Placental pericyte (primary cell): ENCODE results near the gene ZNF207. TPM values are rescaled to one million over a fixed set of nuclear protein-coding genes. Genes with fewer than 3 reads are reported as not detected.

Experiments
- small RNA-seq: library from RNA; depleted of rRNA; stranded (forward); fragments of <200 nt; gene quantifications from one replicate; pipeline ENCODE3, GENCODE V24; 2012; ENCODE audit warnings: low replicate concordance
- total RNA-seq: library from RNA; depleted of rRNA; stranded (reverse); fragments of >200 nt; gene quantifications from 2 replicates; pipeline ENCODE4 v1.2.3, GENCODE V29; 2012

The ZNF207 gene
- 145 and 196 TPM in 2 replicates for total RNA-seq

DNA sequence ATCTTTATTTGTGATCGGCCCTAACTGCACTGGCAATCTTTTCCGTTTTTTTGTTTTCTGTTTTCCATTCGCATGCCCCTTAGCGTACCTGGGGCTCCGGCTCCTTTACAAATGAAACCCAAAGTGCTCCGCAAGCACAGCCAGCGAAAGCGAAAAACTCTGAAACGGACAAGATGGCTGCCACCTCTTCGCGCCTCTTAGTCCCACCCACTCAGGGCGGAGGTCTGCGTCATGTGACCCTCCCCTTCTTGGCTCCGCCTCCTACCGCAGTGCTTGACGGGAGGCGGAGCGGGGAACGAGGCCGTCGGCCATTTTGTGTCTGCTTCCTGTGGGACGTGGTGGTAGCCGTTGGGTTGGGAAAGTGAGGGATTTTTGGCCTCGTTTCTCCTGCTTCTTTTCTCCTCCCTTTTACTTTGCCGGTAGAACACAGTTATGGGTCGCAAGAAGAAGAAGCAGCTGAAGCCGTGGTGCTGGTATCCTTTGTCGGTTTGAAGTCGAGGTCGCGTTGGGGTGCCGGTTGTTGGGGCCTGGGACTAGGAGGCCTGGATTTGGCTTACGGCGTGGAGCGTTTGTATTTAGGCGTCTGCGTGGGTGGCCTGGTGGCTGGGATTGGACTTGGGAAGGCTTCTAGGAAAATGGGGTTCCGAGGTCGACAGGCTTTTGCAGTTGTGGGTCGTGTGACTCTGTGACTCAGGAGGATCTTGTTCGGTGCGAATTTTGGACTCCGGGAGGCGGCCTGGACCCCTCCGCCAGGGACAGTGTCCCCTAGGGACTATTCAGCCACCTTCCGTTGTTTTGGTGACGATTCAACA lies at the start of gene ZNF207:
Gene ZNF207, plus strand, starts transcription at position 304 of the 812 bp plus-strand sequence. Its CDS starts 129 bp downstream, at position 433.

DNA sequence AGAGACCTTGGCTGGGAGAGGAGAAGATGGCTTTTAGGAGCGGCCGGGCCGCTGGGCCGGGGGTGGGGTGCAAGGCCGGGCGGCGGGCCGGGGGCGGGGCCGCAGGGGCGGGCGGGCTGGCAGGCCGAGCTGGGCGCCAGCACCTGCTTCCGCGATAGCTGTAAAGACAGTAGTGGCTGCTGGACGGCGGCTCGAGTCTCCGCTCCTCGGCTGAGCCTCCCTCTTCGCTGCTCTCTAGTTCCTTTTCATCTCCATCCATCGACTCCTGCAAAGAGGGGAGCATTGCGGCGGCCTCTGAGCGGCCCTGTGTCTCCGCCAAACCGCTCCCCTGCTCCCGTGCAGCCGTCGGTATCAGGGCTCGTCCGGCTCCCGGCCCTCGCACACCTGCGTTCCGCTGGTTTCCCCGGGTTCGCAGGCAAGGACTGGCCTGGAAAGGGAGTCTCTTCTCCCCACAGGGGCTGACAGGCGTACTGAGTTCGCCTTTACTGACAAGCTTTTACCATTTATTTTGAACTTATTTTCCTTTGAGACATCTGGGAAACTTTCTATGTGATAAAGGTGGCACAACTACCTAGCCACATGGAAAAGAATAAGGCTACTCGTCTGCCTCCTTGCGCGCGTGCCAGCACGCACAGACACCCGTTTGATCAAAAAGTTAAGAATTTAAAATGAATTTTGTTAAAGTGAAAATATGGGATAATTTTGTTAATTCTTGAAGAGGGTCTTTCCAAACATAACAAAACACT lies 7.9 kb upstream of the ZNF207 start, which contains the start of gene C17orf75:
Gene C17orf75, minus strand, starts transcription at position 317 of the 746 bp plus-strand sequence. Its CDS starts 34 bp downstream, at position 283.

Small RNAs within 50 kb of the gene (small RNA-seq; reads per million reads assigned to genes)
- gene AC005899.6, result not detected

Other genes with a start within 250 kb of the ZNF207 start
- gene RHOT1, start 207.7 kb upstream of the ZNF207 start, total RNA-seq, result 34.5 and 54.7 TPM in 2 replicates
- gene RHBDL3, start 84.3 kb upstream of the ZNF207 start, total RNA-seq, result under 0.01 TPM in 1 of 2 replicates, not detected in the other
- gene C17orf75, start 8.0 kb upstream of the ZNF207 start, total RNA-seq, result 15.2 and 15.3 TPM in 2 replicates
- 84.3 and 155 TPM in 2 replicates for gene PSMD11, start 94.4 kb downstream of the ZNF207 start, total RNA-seq
- gene CDK5R1, start 136.8 kb downstream of the ZNF207 start, total RNA-seq, result 0.44 and 1.6 TPM in 2 replicates